SK-N-SH treated with all-trans-retinoic acid at 6 μM for 48 hours (cell line): ENCODE data around the gene ZNF484.
"Not testable (repeated sequence)": the region's sequence is repeated elsewhere in the genome, so short reads cannot be mapped to it uniquely, and the experiment has no call there.

Experiments used
- ATAC-seq: fragments of 200-7000 bp; cut with Tn5 transposase; 3 replicates; pipeline ENCODE4 v1.9.1; 2020; ENCODE audit warnings: mild to moderate bottlenecking, moderate library complexity
- ARNTL ChIP-seq: fragments of 450-650 bp; formaldehyde crosslinking; IDR thresholded peaks from 2 replicates; pipeline ENCODE4 v1.5.0; 2020; ENCODE audit warnings: low read depth, mild to moderate bottlenecking, moderate library complexity, borderline replicate concordance
- BACH2 ChIP-seq: fragments of 250-450 bp; sonication (Bioruptor Pico); IDR thresholded peaks from 2 replicates; pipeline ENCODE4 v1.9.0; 2021; ENCODE audit warnings: mild to moderate bottlenecking, borderline replicate concordance
- ESRRG ChIP-seq: fragments of 250-450 bp; sonication (Bioruptor Pico); IDR thresholded peaks from 2 replicates; pipeline ENCODE4 v1.6.1; 2021; ENCODE audit warnings: mild to moderate bottlenecking
- GLIS3 ChIP-seq: fragments of 250-450 bp; sonication (Bioruptor Pico); IDR thresholded peaks from 2 replicates; pipeline ENCODE4 v1.5.0; 2020; ENCODE audit warnings: mild to moderate bottlenecking, moderate library complexity
- ISL1 ChIP-seq: fragments of 250-450 bp; sonication (Bioruptor Pico); IDR thresholded peaks from 2 replicates; pipeline ENCODE4 v2.1.2; 2022; ENCODE audit warnings: mild to moderate bottlenecking, moderate library complexity
- OSR1 ChIP-seq: fragments of 250-450 bp; sonication (Bioruptor Pico); IDR thresholded peaks from 2 replicates; pipeline ENCODE4 v1.8.0; 2022; ENCODE audit warnings: moderate library complexity, mild to moderate bottlenecking, inconsistent platforms
- PATZ1 ChIP-seq: fragments of 250-450 bp; sonication (Bioruptor Pico); IDR thresholded peaks from 2 replicates; pipeline ENCODE4 v1.8.0; 2020; ENCODE audit warnings: mild to moderate bottlenecking, moderate library complexity, borderline replicate concordance
- POU6F1 ChIP-seq: fragments of 250-450 bp; sonication (Bioruptor Pico); IDR thresholded peaks from 2 replicates; pipeline ENCODE4 v1.8.0; 2021; ENCODE audit warnings: low read depth, mild to moderate bottlenecking, moderate library complexity, borderline replicate concordance
- PPARA ChIP-seq: fragments of 250-450 bp; sonication (Bioruptor Pico); IDR thresholded peaks from 2 replicates; pipeline ENCODE4 v1.5.0; 2020; ENCODE audit warnings: mild to moderate bottlenecking, borderline replicate concordance
- SNAI2 ChIP-seq: fragments of 250-450 bp; sonication (Bioruptor Pico); IDR thresholded peaks from 2 replicates; pipeline ENCODE4 v1.5.0; 2020; ENCODE audit warnings: mild to moderate bottlenecking, moderate library complexity
- TOX ChIP-seq: fragments of 250-450 bp; sonication (Bioruptor Pico); IDR thresholded peaks from 2 replicates; pipeline ENCODE4 v1.8.0; 2021; ENCODE audit warnings: mild to moderate bottlenecking, moderate library complexity, borderline replicate concordance
- ZC3H10 ChIP-seq: fragments of 250-450 bp; sonication (Bioruptor Pico); IDR thresholded peaks from 2 replicates; pipeline ENCODE4 v1.5.1; 2021; ENCODE audit warnings: mild to moderate bottlenecking, moderate library complexity
- ZFP3 ChIP-seq: fragments of 250-450 bp; sonication (Bioruptor Pico); IDR thresholded peaks from 2 replicates; pipeline ENCODE4 v1.5.0; 2020; ENCODE audit warnings: mild to moderate bottlenecking, moderate library complexity
- ZFP30 ChIP-seq: fragments of 450-650 bp; formaldehyde crosslinking; IDR thresholded peaks from 2 replicates; pipeline ENCODE4 v1.5.0; 2022; ENCODE audit warnings: mild to moderate bottlenecking, moderate library complexity
- ZNF70 ChIP-seq: fragments of 450-650 bp; formaldehyde crosslinking; IDR thresholded peaks from 2 replicates; pipeline ENCODE4 v1.5.0; 2020; ENCODE audit warnings: mild to moderate bottlenecking, moderate library complexity
- ZNF8 ChIP-seq: fragments of 450-650 bp; formaldehyde crosslinking; IDR thresholded peaks from 2 replicates; pipeline ENCODE4 v1.5.0; 2020; ENCODE audit warnings: mild to moderate bottlenecking, moderate library complexity
- TF ChIP-seq, protein P1 (sequence below): fragments of 250-450 bp; sonication (Bioruptor Pico); IDR thresholded peaks from 2 replicates; pipeline ENCODE4 v1.5.1; 2021; ENCODE audit warnings: mild to moderate bottlenecking, moderate library complexity
- TF ChIP-seq, protein P2 (sequence below): fragments of 250-450 bp; sonication (Bioruptor Pico); IDR thresholded peaks from 2 replicates; pipeline ENCODE4 v1.5.0; 2020; ENCODE audit warnings: mild to moderate bottlenecking, moderate library complexity

Gene ZNF484

GRCh38 chr9:92882276-92882675, 4.4 kb upstream of the ZNF484 start:
- no peak for TF ChIP-seq ZNF70
- no peak for TF ChIP-seq GLIS3
- no peak for ATAC-seq

DNA sequence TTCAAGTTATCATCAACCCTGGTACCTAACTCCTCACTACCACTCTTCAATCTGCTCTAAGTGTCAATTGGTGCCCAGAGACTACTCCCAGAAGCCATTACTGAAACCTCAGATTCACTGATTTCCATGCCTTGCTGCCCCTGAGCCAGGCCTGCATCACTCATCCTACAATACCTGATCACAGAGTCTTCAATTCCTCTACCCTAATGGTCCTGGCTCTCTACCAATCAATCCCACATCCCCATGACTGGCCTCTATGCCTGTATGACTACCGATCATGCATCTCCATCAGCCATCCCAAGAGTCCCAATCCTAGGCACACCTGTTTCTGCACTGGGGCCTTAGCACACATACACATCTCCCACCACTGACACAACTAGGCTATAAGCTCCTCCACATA, 2.5 kb downstream of the ZNF484 start:
- TF ChIP-seq BACH2 (CRISPR knock-in tag) = no peak
- no peak for TF ChIP-seq OSR1 (CRISPR knock-in tag)
- TF ChIP-seq ZFP30 (CRISPR knock-in tag) = no peak
- no peak for TF ChIP-seq ZFP3 (CRISPR knock-in tag)
- no peak for TF ChIP-seq SNAI2 (CRISPR knock-in tag)
- TF ChIP-seq GLIS3 = no peak
- TF ChIP-seq, protein P1, sequence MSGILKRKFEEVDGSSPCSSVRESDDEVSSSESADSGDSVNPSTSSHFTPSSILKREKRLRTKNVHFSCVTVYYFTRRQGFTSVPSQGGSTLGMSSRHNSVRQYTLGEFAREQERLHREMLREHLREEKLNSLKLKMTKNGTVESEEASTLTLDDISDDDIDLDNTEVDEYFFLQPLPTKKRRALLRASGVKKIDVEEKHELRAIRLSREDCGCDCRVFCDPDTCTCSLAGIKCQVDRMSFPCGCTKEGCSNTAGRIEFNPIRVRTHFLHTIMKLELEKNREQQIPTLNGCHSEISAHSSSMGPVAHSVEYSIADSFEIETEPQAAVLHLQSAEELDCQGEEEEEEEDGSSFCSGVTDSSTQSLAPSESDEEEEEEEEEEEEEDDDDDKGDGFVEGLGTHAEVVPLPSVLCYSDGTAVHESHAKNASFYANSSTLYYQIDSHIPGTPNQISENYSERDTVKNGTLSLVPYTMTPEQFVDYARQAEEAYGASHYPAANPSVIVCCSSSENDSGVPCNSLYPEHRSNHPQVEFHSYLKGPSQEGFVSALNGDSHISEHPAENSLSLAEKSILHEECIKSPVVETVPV (CRISPR knock-in tag) = no peak
- TF ChIP-seq, protein P2, sequence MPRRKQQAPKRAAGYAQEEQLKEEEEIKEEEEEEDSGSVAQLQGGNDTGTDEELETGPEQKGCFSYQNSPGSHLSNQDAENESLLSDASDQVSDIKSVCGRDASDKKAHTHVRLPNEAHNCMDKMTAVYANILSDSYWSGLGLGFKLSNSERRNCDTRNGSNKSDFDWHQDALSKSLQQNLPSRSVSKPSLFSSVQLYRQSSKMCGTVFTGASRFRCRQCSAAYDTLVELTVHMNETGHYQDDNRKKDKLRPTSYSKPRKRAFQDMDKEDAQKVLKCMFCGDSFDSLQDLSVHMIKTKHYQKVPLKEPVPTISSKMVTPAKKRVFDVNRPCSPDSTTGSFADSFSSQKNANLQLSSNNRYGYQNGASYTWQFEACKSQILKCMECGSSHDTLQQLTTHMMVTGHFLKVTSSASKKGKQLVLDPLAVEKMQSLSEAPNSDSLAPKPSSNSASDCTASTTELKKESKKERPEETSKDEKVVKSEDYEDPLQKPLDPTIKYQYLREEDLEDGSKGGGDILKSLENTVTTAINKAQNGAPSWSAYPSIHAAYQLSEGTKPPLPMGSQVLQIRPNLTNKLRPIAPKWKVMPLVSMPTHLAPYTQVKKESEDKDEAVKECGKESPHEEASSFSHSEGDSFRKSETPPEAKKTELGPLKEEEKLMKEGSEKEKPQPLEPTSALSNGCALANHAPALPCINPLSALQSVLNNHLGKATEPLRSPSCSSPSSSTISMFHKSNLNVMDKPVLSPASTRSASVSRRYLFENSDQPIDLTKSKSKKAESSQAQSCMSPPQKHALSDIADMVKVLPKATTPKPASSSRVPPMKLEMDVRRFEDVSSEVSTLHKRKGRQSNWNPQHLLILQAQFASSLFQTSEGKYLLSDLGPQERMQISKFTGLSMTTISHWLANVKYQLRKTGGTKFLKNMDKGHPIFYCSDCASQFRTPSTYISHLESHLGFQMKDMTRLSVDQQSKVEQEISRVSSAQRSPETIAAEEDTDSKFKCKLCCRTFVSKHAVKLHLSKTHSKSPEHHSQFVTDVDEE = no peak
- no peak for ATAC-seq

- TF ChIP-seq ZC3H10 (no peak), ESRRG (no peak)
- no peak for ATAC-seq
Measured at GRCh38 chr9:92870289-92870688, 7.5 kb downstream of the ZNF484 start.

- not testable (repeated sequence) for ATAC-seq
- peak; percentile 87 for TF ChIP-seq ZNF8 (CRISPR knock-in tag)
Measured at GRCh38 chr9:92866600-92866999, 11.2 kb downstream of the ZNF484 start.

- no peak for TF ChIP-seq SNAI2 (CRISPR knock-in tag)
- TF ChIP-seq GLIS3 = no peak
- no peak for TF ChIP-seq ZFP3 (CRISPR knock-in tag)
- no peak for TF ChIP-seq ISL1 (CRISPR knock-in tag)
- no peak for TF ChIP-seq ZNF8 (CRISPR knock-in tag)
- TF ChIP-seq, protein P2 = no peak
- TF ChIP-seq PATZ1 (CRISPR knock-in tag) = no peak
- no peak for TF ChIP-seq ARNTL
- TF ChIP-seq TOX (CRISPR knock-in tag) = no peak
- TF ChIP-seq PPARA (CRISPR knock-in tag) = no peak
- no peak for TF ChIP-seq ZFP30 (CRISPR knock-in tag)
- TF ChIP-seq POU6F1 (CRISPR knock-in tag) = no peak
- ATAC-seq = no peak
Measured at GRCh38 chr9:92864152-92864551, 13.7 kb downstream of the ZNF484 start.
